SK-N-SH (cell line): ENCODE data around the gene ITGAE. TPM values are rescaled to one million over a fixed set of nuclear protein-coding genes. Genes with fewer than 3 reads are reported as not detected.
A peak's percentile ranks its signal among the peaks of the same experiment; 100 is the strongest.
"Not testable (repeated sequence)": the region's sequence is repeated elsewhere in the genome, so short reads cannot be mapped to it uniquely, and the experiment has no call there.

ENCODE experiments used
- CTCF ChIA-PET: fragments of 300-600, 350-600 bp; formaldehyde crosslinking; extraction: SDS; loops from one replicate; lab custom pipeline; 2021; lab: Yijun Ruan, JAX
- POLR2A ChIA-PET: fragments of 350-600 bp; sonication (Branson Sonifier 250); formaldehyde crosslinking; extraction: SDS; loops from one replicate; lab custom pipeline; 2020; ENCODE audit warnings: antibody characterized with exemption, inconsistent platforms; lab: Yijun Ruan, JAX
- DNase-seq: peaks from one replicate; pipeline ENCODE4 v3.0.0; 2012
- H2AFZ ChIP-seq: fragments of 200-600 bp; sonication (generic); 2 replicates; pipeline ENCODE4 v1.8.1; 2016; ENCODE audit warnings: antibody characterized with exemption, mild to moderate bottlenecking, low read depth
- H3F3A ChIP-seq: fragments of 200-600 bp; sonication (generic); replicated peaks from 2 replicates; pipeline ENCODE3; 2016; ENCODE audit warnings: antibody characterized with exemption, mild to moderate bottlenecking; ENCODE audit not compliant: insufficient read depth
- H3K27ac ChIP-seq, 2 experiments: fragments of 200-500 bp in 1 of 2; fragments of 200-600 bp in 1 of 2; sonication (Bioruptor generic) in 1 of 2; sonication (generic), shearing (Covaris generic) in 1 of 2; 2 replicates each; pipeline versions ENCODE4 v1.5.1 to v1.6.1; 2014 to 2016; ENCODE audit warnings: low read depth in 2 of 2, inconsistent platforms in 1 of 2, low read length in 1 of 2, mild to moderate bottlenecking in 1 of 2, mixed read lengths in 1 of 2
- H3K27me3 ChIP-seq: fragments of 200-600 bp; sonication (generic), shearing (Covaris generic); 2 replicates; pipeline ENCODE4 v1.6.1; 2016; ENCODE audit warnings: mixed run types; ENCODE audit not compliant: insufficient read depth
- H3K36me3 ChIP-seq, 2 experiments: fragments of 200-500 bp in 1 of 2; fragments of 200-600 bp in 1 of 2; sonication (Bioruptor generic) in 1 of 2; sonication (generic) in 1 of 2; replicated peaks in 1 of 2; 2 replicates each; pipeline versions ENCODE3 to v1.5.1; 2014 to 2016; ENCODE audit warnings: low read length in 1 of 2, mild to moderate bottlenecking in 1 of 2; ENCODE audit not compliant: insufficient read depth in 2 of 2, control insufficient read depth in 1 of 2
- H3K4me1 ChIP-seq, 2 experiments: fragments of 200-500 bp in 1 of 2; fragments of 200-600 bp in 1 of 2; sonication (Bioruptor generic) in 1 of 2; sonication (generic), shearing (Covaris generic) in 1 of 2; 2 replicates each; pipeline versions ENCODE4 v1.5.1 to v1.6.1; 2014 to 2016; ENCODE audit warnings: low read depth in 1 of 2, low read length in 1 of 2, mixed run types in 1 of 2; ENCODE audit not compliant: insufficient read depth in 2 of 2, control insufficient read depth in 1 of 2
- H3K4me2 ChIP-seq: fragments of 200-600 bp; sonication (generic), shearing (Covaris generic); 2 replicates; pipeline ENCODE4 v1.6.1; 2017; ENCODE audit warnings: mixed run types
- H3K4me3 ChIP-seq, 2 experiments: fragments of 200-500 bp in 1 of 2; fragments of 200-600 bp in 1 of 2; sonication (Bioruptor generic) in 1 of 2; sonication (generic), shearing (Covaris generic) in 1 of 2; 2 replicates each; pipeline versions ENCODE4 v1.5.1 to v1.8.1; 2014 to 2016; ENCODE audit warnings: low read depth in 2 of 2, inconsistent platforms in 1 of 2, low read length in 1 of 2, mild to moderate bottlenecking in 1 of 2, mixed read lengths in 1 of 2, moderate library complexity in 1 of 2
- H3K79me2 ChIP-seq: fragments of 200-600 bp; sonication (generic); 2 replicates; pipeline ENCODE4 v1.8.1; 2017; ENCODE audit warnings: mild to moderate bottlenecking; ENCODE audit not compliant: insufficient read depth
- H3K9ac ChIP-seq: fragments of 200-600 bp; sonication (generic); 2 replicates; pipeline ENCODE4 v1.6.1; 2017; ENCODE audit warnings: mixed run types
- H3K9me2 ChIP-seq: fragments of 200-600 bp; sonication (generic); 2 replicates; pipeline ENCODE4 v1.6.1; 2017; ENCODE audit warnings: mixed run types
- H3K9me3 ChIP-seq: fragments of 200-600 bp; sonication (generic); 2 replicates; pipeline ENCODE4 v1.6.1; 2017; ENCODE audit warnings: mixed run types, mild to moderate bottlenecking, moderate library complexity
- H4K20me1 ChIP-seq: fragments of 200-600 bp; sonication (generic); 2 replicates; pipeline ENCODE4 v1.6.1; 2017; ENCODE audit warnings: mild to moderate bottlenecking, mixed run types; ENCODE audit not compliant: insufficient read depth
- FOSL2 ChIP-seq: IDR thresholded peaks from 2 replicates; pipeline ENCODE4 v1.4.0; 2012; ENCODE audit warnings: low read depth, mild to moderate bottlenecking, moderate library complexity, borderline replicate concordance
- FOXJ3 ChIP-seq: sonication (generic); formaldehyde crosslinking; IDR thresholded peaks from 2 replicates; pipeline ENCODE4 v1.5.1; 2020; ENCODE audit warnings: mild to moderate bottlenecking, missing genetic modification reagents
- MEF2A ChIP-seq: IDR thresholded peaks from 2 replicates; pipeline ENCODE4 v1.4.0; 2012; ENCODE audit warnings: low read depth, borderline replicate concordance
- RAD21 ChIP-seq: IDR thresholded peaks from 2 replicates; pipeline ENCODE4 v1.6.1; 2012; ENCODE audit warnings: mild to moderate bottlenecking, low read length
- TCF12 ChIP-seq: IDR thresholded peaks from 2 replicates; pipeline ENCODE4 v1.4.0; 2012
- WGBS: methylation state at CpG from one replicate; pipeline ENCODE4 v1.1.6; 2017; ENCODE audit warnings: low lambda C conversion rate; 5-methylcytosine and 5-hydroxymethylcytosine counted together
- polyA plus RNA-seq, 3 experiments: library from polyadenylated mRNA; depleted of rRNA; stranded (reverse); fragments of >200 nt; gene quantifications; 2 replicates each; pipeline ENCODE4 v1.2.3, GENCODE V29; 2012

ITGAE gene
- polyA plus RNA-seq, 1 of the 3 experiments (the other 2 are of a cell fraction) = 56.7 TPM

GRCh38 chr17:3795390-3796102, 5.4 kb downstream of the ITGAE start:
- Histone ChIP-seq H3K9me2 (no peaks in the 10 kb centered on the region), H3K4me2 (no peak overlapping the region), H4K20me1 (no peaks in the 10 kb centered on the region), H3K36me3 (no peaks in the 10 kb centered on the region), H2AFZ (no peak overlapping the region; the same call in 1 of the 2 replicates), H3K4me1 (no peaks in the 10 kb centered on the region), H3K79me2 (no peaks in the 10 kb centered on the region)
- POLR2A ChIA-PET = no interaction called here
- DNase-seq = no peak
- 78% methylated on average over 27 of the region's 31 CpGs for WGBS
- no peak for TF ChIP-seq TCF12
- TF ChIP-seq, all 33 proteins: peak for 0
- Histone ChIP-seq H3K9ac (no peak overlapping the region), H3K27me3 (no peaks in the 10 kb centered on the region), H3K9me3 (no peaks in the 10 kb centered on the region), H3K27ac (no peak overlapping the region), H3F3A (peaks cover 11% of the 10 kb centered on the region), H3K4me3 (no peak overlapping the region)
- CTCF ChIA-PET = interaction anchor here (0.6 to 1.1 kb wide), 3 partner anchors 46 to 1683 kb away, joined by 3 read pairs; no protein-coding TSS in a partner anchor

- POLR2A ChIA-PET = no interaction called here
Observed at GRCh38 chr17:3794557-3795389, 6.2 kb downstream of the ITGAE start.

DNA sequence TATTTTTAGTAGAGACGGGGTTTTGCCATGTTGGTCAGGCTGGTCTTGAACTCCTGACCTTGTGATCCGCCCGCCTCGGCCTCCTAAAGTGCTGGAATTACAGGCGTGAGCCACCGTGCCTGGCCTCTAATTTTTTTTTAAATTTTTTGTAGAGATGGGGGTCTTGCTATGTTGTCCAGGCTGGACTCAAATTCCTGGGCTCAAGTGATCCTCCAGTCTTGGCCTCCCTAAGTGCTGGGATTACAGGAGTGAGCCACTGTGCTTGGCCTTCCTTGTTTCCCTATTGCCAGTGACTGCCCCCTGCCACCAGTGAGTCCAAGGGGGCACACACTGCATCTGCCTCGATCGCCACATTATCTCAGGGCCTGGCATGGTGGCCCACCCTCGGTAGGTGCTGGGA, 6.8 kb downstream of the ITGAE start:
- CTCF ChIA-PET, H3K9ac ChIP-seq, H3K9me2 ChIP-seq, H4K20me1 ChIP-seq, H3K4me1 ChIP-seq, H3K9me3 ChIP-seq, H3K79me2 ChIP-seq, H2AFZ ChIP-seq, POLR2A ChIA-PET, H3K27me3 ChIP-seq, H3K27ac ChIP-seq, H3K36me3 ChIP-seq, DNase-seq, H3K4me2 ChIP-seq, H3K4me3 ChIP-seq: not testable (repeated sequence)
- WGBS = 93% methylated on average over 9 of the region's 9 CpGs
- H3F3A ChIP-seq = peaks cover 15% of the 10 kb centered on the region

More at GRCh38 chr17:3794557-3795389, 6.2 kb downstream of the ITGAE start:
- Histone ChIP-seq H3K27me3 (no peaks in the 10 kb centered on the region), H3K36me3 (no peaks in the 10 kb centered on the region), H3K79me2 (no peaks in the 10 kb centered on the region), H3K9me2 (no peaks in the 10 kb centered on the region), H3K9ac (no peak overlapping the region), H3K4me1 (no peaks in the 10 kb centered on the region), H4K20me1 (no peaks in the 10 kb centered on the region), H3F3A (peaks cover 14% of the 10 kb centered on the region), H3K27ac (peak overlapping the region in 1 of 2 experiments; percentile 40; a peak in 1 of 4 replicates), H2AFZ (peak overlapping the region; percentile 51; the same call in 1 of the 2 replicates), H3K4me2 (no peak overlapping the region), H3K4me3 (no peak overlapping the region), H3K9me3 (no peaks in the 10 kb centered on the region)
- TF ChIP-seq FOXJ3 (CRISPR knock-in tag) (no peak), FOSL2 (no peak), RAD21 (no peak), TCF12 (no peak), MEF2A (no peak)
- DNase-seq = no peak
- 81% methylated on average over 15 of the region's 26 CpGs for WGBS
- CTCF ChIA-PET = interaction anchor here (1.1 kb wide), 1 partner anchor 45 kb away, joined by 3 read pairs; no protein-coding TSS in a partner anchor

- H3K27me3 ChIP-seq, H3K9me3 ChIP-seq, POLR2A ChIA-PET, CTCF ChIA-PET, H3K27ac ChIP-seq, DNase-seq, H3K9me2 ChIP-seq, H3K4me3 ChIP-seq, H3K79me2 ChIP-seq, H3K9ac ChIP-seq, H3K4me2 ChIP-seq, H3K4me1 ChIP-seq, H4K20me1 ChIP-seq, H3K36me3 ChIP-seq, H2AFZ ChIP-seq: not testable (repeated sequence)
- 88% methylated on average over 7 of the region's 7 CpGs for WGBS
- H3F3A ChIP-seq = peaks cover 18% of the 10 kb centered on the region
Observed at GRCh38 chr17:3793258-3793657, 7.7 kb downstream of the ITGAE start.
